Activated naive CD4-positive, alpha-beta T cell treated with anti-CD3 and anti-CD28 coated beads, Interleukin-2, amount 50 U/mL, for 16 hours (primary cell): ENCODE results near the gene STK16.

Experiments used
- DNase-seq: peaks from one replicate; pipeline ENCODE4 v3.0.0-alpha.2; 2020

STK16 gene

GRCh38 chr2:219214141-219214540, 31.1 kb upstream of the STK16 start:
- DNase-seq, result no peak

- no peak for DNase-seq
These were observed 30.5 kb upstream of the STK16 start for GRCh38 chr2:219214786-219215185.

GRCh38 chr2:219215871-219216534, 29.3 kb upstream of the STK16 start:
- DNase-seq, result no peak

- DNase-seq, result no peak
These were observed 28.8 kb upstream of the STK16 start for GRCh38 chr2:219216535-219216915.

- DNase-seq, result peak; percentile 41
These were observed 27.0 kb upstream of the STK16 start for GRCh38 chr2:219218217-219218731.

- peak; percentile 91 for DNase-seq
These were observed 26.3 kb upstream of the STK16 start, which contains the start of gene ABCB6 for GRCh38 chr2:219218732-219219701. Gene ABCB6 (minus strand): TSS chr2:219218958. CDS start chr2:219218673, 285 bp downstream.

- no peak for DNase-seq
These were observed 25.3 kb upstream of the STK16 start for GRCh38 chr2:219219784-219220532.

GRCh38 chr2:219220652-219221402, 24.5 kb upstream of the STK16 start:
- no peak for DNase-seq

- no peak for DNase-seq
These were observed 23.2 kb upstream of the STK16 start for GRCh38 chr2:219221957-219222518.

- DNase-seq, result no peak
These were observed 21.3 kb upstream of the STK16 start for GRCh38 chr2:219223831-219224610.

- DNase-seq, result no peak
These were observed 19.9 kb upstream of the STK16 start for GRCh38 chr2:219225350-219225749.

GRCh38 chr2:219228041-219228910, 17.0 kb upstream of the STK16 start:
- DNase-seq, result no peak

GRCh38 chr2:219228911-219229304, 16.4 kb upstream of the STK16 start:
- DNase-seq, result no peak

GRCh38 chr2:219229305-219230058, 15.8 kb upstream of the STK16 start, which contains the start of the genes ANKZF1 and ATG9A:
Gene ANKZF1 (plus strand): TSS chr2:219229806. CDS start chr2:219230258, 452 bp downstream.
Gene ATG9A (minus strand): TSS chr2:219229636. CDS start chr2:219228024, 1,612 bp downstream.
- peak; percentile 99 for DNase-seq

- peak; percentile 46 for DNase-seq
These were observed 15.2 kb upstream of the STK16 start for GRCh38 chr2:219230059-219230540.

- no peak for DNase-seq
These were observed 10.9 kb upstream of the STK16 start for GRCh38 chr2:219234331-219234730.

GRCh38 chr2:219243291-219243761, 2.0 kb upstream of the STK16 start:
- DNase-seq, result no peak

- DNase-seq, result no peak
These were observed 511 bp upstream of the STK16 start for GRCh38 chr2:219244789-219245147.

- no peak for DNase-seq
These were observed 586 bp downstream of the STK16 start for GRCh38 chr2:219245899-219246230.
